ENCODE results near the gene SPSB3.

The SPSB3 gene

GRCh38 chr16:1773703-1774447 lies 8.5 kb downstream of the SPSB3 start:
- DNase-seq, result no peak

- DNase-seq, result peak; percentile 60
Observed at GRCh38 chr16:1772908-1773702, 9.3 kb downstream of the SPSB3 start, which contains the start of gene MRPS34. TSS of gene MRPS34 (minus strand) at chr16:1773134. CDS start at chr16:1773119, 15 bp downstream.

- DNase-seq, result no peak
Observed at GRCh38 chr16:1772362-1772907, 9.9 kb downstream of the SPSB3 start, which contains the start of gene EME2. TSS of gene EME2 (plus strand) at chr16:1772810. CDS start at chr16:1773228, 418 bp downstream.

- DNase-seq, result no peak
Observed at GRCh38 chr16:1771864-1772361, 10.5 kb downstream of the SPSB3 start.

- no peak for DNase-seq
Observed at GRCh38 chr16:1771188-1771863, 11.0 kb downstream of the SPSB3 start, which contains the start of gene NME3. TSS of gene NME3 (minus strand) at chr16:1771543. CDS start at chr16:1771534, 9 bp downstream.

GRCh38 chr16:1770328-1771187 lies 11.8 kb downstream of the SPSB3 start:
- peak; percentile 61 for DNase-seq

GRCh38 chr16:1769402-1770300 lies 12.7 kb downstream of the SPSB3 start:
- DNase-seq, result no peak

GRCh38 chr16:1768767-1769401 lies 13.5 kb downstream of the SPSB3 start:
- no peak for DNase-seq

GRCh38 chr16:1768061-1768766 lies 14.2 kb downstream of the SPSB3 start:
- no peak for DNase-seq

GRCh38 chr16:1767116-1767994 lies 15.0 kb downstream of the SPSB3 start:
- DNase-seq, result no peak

- no peak for DNase-seq
Observed at GRCh38 chr16:1766701-1767100, 15.7 kb downstream of the SPSB3 start.

- DNase-seq, result no peak
Observed at GRCh38 chr16:1766231-1766630, 16.1 kb downstream of the SPSB3 start.

- DNase-seq, result no peak
Observed at GRCh38 chr16:1765826-1766225, 16.5 kb downstream of the SPSB3 start.

GRCh38 chr16:1764971-1765370 lies 17.4 kb downstream of the SPSB3 start:
- no peak for DNase-seq

- DNase-seq, result no peak
Observed at GRCh38 chr16:1763521-1764511, 18.6 kb downstream of the SPSB3 start.

GRCh38 chr16:1762879-1763520 lies 19.4 kb downstream of the SPSB3 start:
- DNase-seq, result no peak

Data from NCI-H526 treated with DMSO at 0.1 percent for 48 hours (cell line).